ENCODE measurements around the gene PPIL6. TPM values are rescaled to one million over a fixed set of nuclear protein-coding genes. Genes with fewer than 3 reads are reported as not detected.

PPIL6 gene
- 0.47 and 0.63 TPM in 2 replicates for polyA plus RNA-seq (2013)

- Histone ChIP-seq H3K9ac (ENCODE audit: low read length) (peak within 1 kb of the TSS; percentile 68), H3K4ac (ENCODE audit: low read depth, low read length) (peak within 1 kb of the TSS; percentile 28), H3K27ac (ENCODE audit: low read depth, low read length) (peak within 1 kb of the TSS; percentile 61), H3K36me3 (ENCODE audit: control insufficient read depth in 1 of 2, insufficient read depth in 2 of 2, low read length in 2 of 2) (peaks cover 26 to 31% of the 10 kb centered on the region in 2 experiments), H4K8ac (ENCODE audit: low read depth, low read length) (peak within 1 kb of the TSS; percentile 77), H3K27me3 (ENCODE audit: insufficient read depth, low read length) (no peaks in the 10 kb centered on the region), H3K14ac (ENCODE audit: low read length) (peak within 1 kb of the TSS; percentile 71), H3K23ac (ENCODE audit: low read length) (no peak within 1 kb of the TSS), H3K79me2 (ENCODE audit: control insufficient read depth, insufficient read depth, low read length, poor library complexity) (peaks cover 5% of the 10 kb centered on the region), H4K91ac (ENCODE audit: low read depth, low read length) (peak within 1 kb of the TSS; percentile 70), H2BK5ac (ENCODE audit: low read depth, low read length, poor library complexity) (peak within 1 kb of the TSS; percentile 39), H3K4me1 (ENCODE audit: control insufficient read depth in 1 of 2, insufficient read depth in 2 of 2, low read length in 2 of 2) (peaks cover 7 to 9% of the 10 kb centered on the region in 2 experiments), H2AK5ac (ENCODE audit: low read length) (no peak within 1 kb of the TSS), H3K4me3 (ENCODE audit: low read depth, low read length) (peak within 1 kb of the TSS; percentile 89), H3K79me1 (ENCODE audit: low read length) (peaks cover 5% of the 10 kb centered on the region), H3K18ac (ENCODE audit: low read length) (peak within 1 kb of the TSS; percentile 65), H2BK12ac (ENCODE audit: low read length) (peak within 1 kb of the TSS; percentile 26), H2BK120ac (ENCODE audit: insufficient read depth, low read length, poor library complexity) (peak within 1 kb of the TSS; percentile 73), H2AFZ (ENCODE audit: insufficient read depth, low read length, poor library complexity) (peak within 1 kb of the TSS; percentile 86), H3K9me3 (ENCODE audit: insufficient read depth, low read depth, low read length) (no peaks in the 10 kb centered on the region), H3K4me2 (ENCODE audit: low read length) (peak within 1 kb of the TSS; percentile 85), H4K12ac (ENCODE audit: low read depth, low read length) (peak within 1 kb of the TSS; percentile 40)
- no CpG with 5 or more reads among the region's 102 CpGs for WGBS (ENCODE audit: extremely low coverage, insufficient coverage, insufficient read length)
- peak; percentile 82 to 93 for DNase-seq
Observed at GRCh38 chr6:109440331-109441068, at the start of gene PPIL6, which contains the start of gene SMPD2. Gene PPIL6 (minus strand): TSS chr6:109440628. CDS start chr6:109440590, 38 bp downstream. Gene SMPD2 (plus strand): TSS chr6:109440724. CDS start chr6:109441122, 398 bp downstream.

- Histone ChIP-seq H3K9me3 (ENCODE audit: insufficient read depth, low read depth, low read length) (no peaks in the 10 kb centered on the region), H3K36me3 (ENCODE audit: control insufficient read depth in 1 of 2, insufficient read depth in 2 of 2, low read length in 2 of 2) (no peaks in the 10 kb centered on the region), H2BK12ac (ENCODE audit: low read length) (no peak overlapping the region), H3K4me2 (ENCODE audit: low read length) (no peak overlapping the region), H4K8ac (ENCODE audit: low read depth, low read length) (no peak overlapping the region), H3K79me1 (ENCODE audit: low read length) (no peaks in the 10 kb centered on the region), H2AK5ac (ENCODE audit: low read length) (no peak overlapping the region), H4K91ac (ENCODE audit: low read depth, low read length) (no peak overlapping the region), H2AFZ (ENCODE audit: insufficient read depth, low read length, poor library complexity) (no peak overlapping the region), H3K23ac (ENCODE audit: low read length) (no peak overlapping the region), H2BK5ac (ENCODE audit: low read depth, low read length, poor library complexity) (no peak overlapping the region), H3K27ac (ENCODE audit: low read depth, low read length) (no peak overlapping the region), H3K18ac (ENCODE audit: low read length) (no peak overlapping the region), H3K4ac (ENCODE audit: low read depth, low read length) (no peak overlapping the region), H3K9ac (ENCODE audit: low read length) (no peak overlapping the region), H3K27me3 (ENCODE audit: insufficient read depth, low read length) (no peaks in the 10 kb centered on the region), H3K14ac (ENCODE audit: low read length) (no peak overlapping the region), H3K4me1 (ENCODE audit: control insufficient read depth in 1 of 2, insufficient read depth in 2 of 2, low read length in 2 of 2) (no peaks in the 10 kb centered on the region), H2BK120ac (ENCODE audit: insufficient read depth, low read length, poor library complexity) (no peak overlapping the region), H4K12ac (ENCODE audit: low read depth, low read length) (no peak overlapping the region), H3K4me3 (ENCODE audit: low read depth, low read length) (no peak overlapping the region), H3K79me2 (ENCODE audit: control insufficient read depth, insufficient read depth, low read length, poor library complexity) (no peaks in the 10 kb centered on the region)
- no peak for DNase-seq
Observed at GRCh38 chr6:109488001-109488400, 47.6 kb upstream of the PPIL6 start.

- no peak overlapping the region for H3K23ac ChIP-seq (ENCODE audit: low read length)
- no peak overlapping the region for H4K8ac ChIP-seq (ENCODE audit: low read depth, low read length)
- no peak overlapping the region for H2BK5ac ChIP-seq (ENCODE audit: low read depth, low read length, poor library complexity)
- no peak overlapping the region for H3K18ac ChIP-seq (ENCODE audit: low read length)
- no peak overlapping the region for H2AFZ ChIP-seq (ENCODE audit: insufficient read depth, low read length, poor library complexity)
- no peak overlapping the region for H3K4me2 ChIP-seq (ENCODE audit: low read length)
- H4K12ac ChIP-seq (ENCODE audit: low read depth, low read length), result no peak overlapping the region
- no peak overlapping the region for H2AK5ac ChIP-seq (ENCODE audit: low read length)
- no peak overlapping the region for H3K14ac ChIP-seq (ENCODE audit: low read length)
- H3K27ac ChIP-seq (ENCODE audit: low read depth, low read length), result no peak overlapping the region
- H2BK120ac ChIP-seq (ENCODE audit: insufficient read depth, low read length, poor library complexity), result no peak overlapping the region
- peak; percentile 18 to 66 for DNase-seq
- H3K9me3 ChIP-seq (ENCODE audit: insufficient read depth, low read depth, low read length), result no peaks in the 10 kb centered on the region
- no peak overlapping the region for H2BK12ac ChIP-seq (ENCODE audit: low read length)
- H3K36me3 ChIP-seq (ENCODE audit: control insufficient read depth in 1 of 2, insufficient read depth in 2 of 2, low read length in 2 of 2), result peaks cover 0 to 3% of the 10 kb centered on the region in 2 experiments
- no CpG with 5 or more reads among the region's 1 CpG for WGBS (ENCODE audit: extremely low coverage, insufficient coverage, insufficient read length)
- peaks cover 0 to 3% of the 10 kb centered on the region in 2 experiments for H3K4me1 ChIP-seq (ENCODE audit: control insufficient read depth in 1 of 2, insufficient read depth in 2 of 2, low read length in 2 of 2)
- H3K9ac ChIP-seq (ENCODE audit: low read length), result no peak overlapping the region
- peaks cover 3% of the 10 kb centered on the region for H3K79me2 ChIP-seq (ENCODE audit: control insufficient read depth, insufficient read depth, low read length, poor library complexity)
- no peak overlapping the region for H4K91ac ChIP-seq (ENCODE audit: low read depth, low read length)
- H3K4me3 ChIP-seq (ENCODE audit: low read depth, low read length), result no peak overlapping the region
- no peak overlapping the region for H3K4ac ChIP-seq (ENCODE audit: low read depth, low read length)
- no peaks in the 10 kb centered on the region for H3K27me3 ChIP-seq (ENCODE audit: insufficient read depth, low read length)
- peaks cover 5% of the 10 kb centered on the region for H3K79me1 ChIP-seq (ENCODE audit: low read length)
Observed at GRCh38 chr6:109486068-109486467, 45.6 kb upstream of the PPIL6 start.

- no peak overlapping the region for H2AK5ac ChIP-seq (ENCODE audit: low read length)
- H3K9me3 ChIP-seq (ENCODE audit: insufficient read depth, low read depth, low read length), result no peaks in the 10 kb centered on the region
- no peak overlapping the region for H3K14ac ChIP-seq (ENCODE audit: low read length)
- no peak overlapping the region for H3K4ac ChIP-seq (ENCODE audit: low read depth, low read length)
- H4K8ac ChIP-seq (ENCODE audit: low read depth, low read length), result no peak overlapping the region
- H2AFZ ChIP-seq (ENCODE audit: insufficient read depth, low read length, poor library complexity), result no peak overlapping the region
- peaks cover 0 to 6% of the 10 kb centered on the region in 2 experiments for H3K36me3 ChIP-seq (ENCODE audit: control insufficient read depth in 1 of 2, insufficient read depth in 2 of 2, low read length in 2 of 2)
- H3K79me2 ChIP-seq (ENCODE audit: control insufficient read depth, insufficient read depth, low read length, poor library complexity), result peaks cover 3% of the 10 kb centered on the region
- no peak overlapping the region for H2BK12ac ChIP-seq (ENCODE audit: low read length)
- H2BK5ac ChIP-seq (ENCODE audit: low read depth, low read length, poor library complexity), result no peak overlapping the region
- H3K4me1 ChIP-seq (ENCODE audit: control insufficient read depth in 1 of 2, insufficient read depth in 2 of 2, low read length in 2 of 2), result peaks cover 0 to 3% of the 10 kb centered on the region in 2 experiments
- no peak overlapping the region for H3K4me2 ChIP-seq (ENCODE audit: low read length)
- DNase-seq, result no peak
- no peak overlapping the region for H3K4me3 ChIP-seq (ENCODE audit: low read depth, low read length)
- H4K12ac ChIP-seq (ENCODE audit: low read depth, low read length), result no peak overlapping the region
- WGBS (ENCODE audit: extremely low coverage, insufficient coverage, insufficient read length), result no CpG with 5 or more reads among the region's 3 CpGs
- no peaks in the 10 kb centered on the region for H3K27me3 ChIP-seq (ENCODE audit: insufficient read depth, low read length)
- no peak overlapping the region for H3K18ac ChIP-seq (ENCODE audit: low read length)
- no peak overlapping the region for H3K23ac ChIP-seq (ENCODE audit: low read length)
- H3K79me1 ChIP-seq (ENCODE audit: low read length), result peaks cover 5% of the 10 kb centered on the region
- no peak overlapping the region for H4K91ac ChIP-seq (ENCODE audit: low read depth, low read length)
- H3K27ac ChIP-seq (ENCODE audit: low read depth, low read length), result no peak overlapping the region
- no peak overlapping the region for H3K9ac ChIP-seq (ENCODE audit: low read length)
- no peak overlapping the region for H2BK120ac ChIP-seq (ENCODE audit: insufficient read depth, low read length, poor library complexity)
Observed at GRCh38 chr6:109485266-109485935, 45.0 kb upstream of the PPIL6 start.
